RWPE1 (cell line): ENCODE measurements around the gene RASGRP2.

Experiments
- CTCF ChIA-PET: fragments of 350-600 bp; sonication (Branson Sonifier 250); formaldehyde crosslinking; extraction: SDS; loops from one replicate; lab custom pipeline; 2021; lab: Yijun Ruan, JAX
- POLR2A ChIA-PET: fragments of 400-600 bp; formaldehyde crosslinking; extraction: SDS; loops from one replicate; lab custom pipeline; 2020; ENCODE audit warnings: antibody characterized with exemption; ENCODE audit not compliant: low non-redundant PET; lab: Yijun Ruan, JAX
- DNase-seq: peaks from one replicate; pipeline ENCODE4 v3.0.0; 2012; ENCODE audit warnings: low spot score
- H3K27ac ChIP-seq: fragments of 450-650 bp; 2 replicates; pipeline ENCODE4 v1.5.1; 2017
- CTCF ChIP-seq: fragments of 450-650 bp; conservative IDR thresholded peaks from 2 replicates; pipeline ENCODE4 v1.5.1; 2017; ENCODE audit warnings: low read depth, mild to moderate bottlenecking

Gene RASGRP2

DNA sequence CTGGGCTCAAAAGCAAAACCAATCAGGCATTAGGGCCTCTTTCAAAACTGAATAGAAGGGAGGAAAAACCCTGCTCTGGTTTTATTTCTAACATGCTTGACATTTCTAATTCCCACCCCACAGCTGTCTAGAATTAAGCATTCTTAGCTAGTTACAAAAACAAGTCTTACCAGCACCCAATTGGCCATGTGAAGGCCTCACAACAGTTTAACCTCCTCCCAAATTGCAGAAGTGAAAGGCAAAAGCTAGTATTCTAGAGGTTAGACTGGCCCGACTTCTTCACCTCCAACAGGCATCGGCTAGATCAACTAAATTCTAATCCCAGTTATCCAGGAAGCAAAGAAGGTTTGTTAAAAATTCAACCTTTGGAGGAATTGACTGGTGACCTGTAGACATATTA is 27.9 kb upstream of the RASGRP2 start:
- TF ChIP-seq CTCF = no peak
- no peak overlapping the region for H3K27ac ChIP-seq
- POLR2A ChIA-PET = no interaction called here

GRCh38 chr11:64770120-64770519 is 26.2 kb upstream of the RASGRP2 start:
- no peak for DNase-seq
- TF ChIP-seq CTCF = no peak
- no peak overlapping the region for H3K27ac ChIP-seq
- POLR2A ChIA-PET = no interaction called here
- CTCF ChIA-PET = no interaction called here

More for the DNA sequence above, 27.9 kb upstream of the RASGRP2 start:
- CTCF ChIA-PET = no interaction called here
- DNase-seq = no peak

DNA sequence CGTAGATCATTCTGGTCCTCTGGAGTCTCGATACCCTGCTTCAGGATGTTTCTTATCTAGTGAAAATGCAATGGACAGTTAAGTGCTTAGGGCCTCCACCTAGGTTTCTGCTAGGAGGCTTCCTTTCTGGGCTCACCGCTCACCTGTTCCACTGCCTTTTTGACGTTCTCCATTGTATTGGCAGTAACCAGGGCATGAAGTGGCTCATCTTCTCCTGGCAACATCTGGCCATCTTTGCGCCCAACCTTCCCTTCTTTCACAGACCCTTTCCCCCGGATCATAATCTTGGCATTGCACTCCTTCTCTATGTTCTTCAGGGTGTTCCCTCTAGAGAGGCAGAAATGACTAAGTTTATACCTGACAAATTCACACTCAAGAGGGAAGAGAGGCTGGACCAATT is 25.3 kb upstream of the RASGRP2 start:
- no peak for DNase-seq
- CTCF ChIA-PET = no interaction called here
- H3K27ac ChIP-seq = no peak overlapping the region
- TF ChIP-seq CTCF = no peak
- POLR2A ChIA-PET = no interaction called here

DNA sequence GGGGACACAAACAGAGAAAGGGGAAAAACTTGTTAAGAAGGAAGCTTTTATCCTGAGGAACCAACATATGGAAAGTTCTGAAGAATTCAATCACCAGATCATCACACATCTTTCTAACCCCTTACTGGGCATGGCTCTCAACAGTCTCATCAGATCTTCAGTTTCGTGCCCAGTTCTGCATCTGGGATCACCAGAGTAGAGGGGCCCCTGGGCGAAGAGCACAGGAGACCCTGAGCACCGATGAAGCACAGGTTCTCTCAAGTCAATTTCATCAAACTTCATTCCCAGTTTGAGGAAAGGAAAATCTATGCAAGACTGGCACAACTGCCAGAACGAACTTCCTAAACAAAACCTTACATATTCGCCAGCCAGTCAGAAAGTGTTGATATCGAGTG is 24.4 kb upstream of the RASGRP2 start:
- CTCF ChIA-PET = interaction anchor here (0.7 to 1.1 kb wide), 2 partner anchors 22 to 638 kb away, joined by 3 read pairs; no protein-coding TSS in a partner anchor
- TF ChIP-seq CTCF = no peak
- DNase-seq = no peak
- POLR2A ChIA-PET = no interaction called here
- H3K27ac ChIP-seq = peak overlapping the region; percentile 85

- TF ChIP-seq CTCF = peak; percentile 80
- ChIA-PET CTCF (interaction anchor here (0.7 to 1.1 kb wide), 2 partner anchors 21 to 639 kb away, joined by 3 read pairs; no protein-coding TSS in a partner anchor), POLR2A (no interaction called here)
- H3K27ac ChIP-seq = peak overlapping the region; percentile 85
- DNase-seq = no peak
Observed at GRCh38 chr11:64767344-64768299, 23.7 kb upstream of the RASGRP2 start.

GRCh38 chr11:64766881-64767280 is 22.9 kb upstream of the RASGRP2 start:
- POLR2A ChIA-PET = no interaction called here
- CTCF ChIA-PET = no interaction called here
- peak overlapping the region; percentile 85 for H3K27ac ChIP-seq
- TF ChIP-seq CTCF = no peak
- no peak for DNase-seq
